ENCODE data around the gene DEGS2. TPM values are rescaled to one million over a fixed set of nuclear protein-coding genes. Genes with fewer than 3 reads are reported as not detected.

DEGS2 gene
- total RNA-seq, 1 experiment from 2014 or later: 1.6 TPM

DNA sequence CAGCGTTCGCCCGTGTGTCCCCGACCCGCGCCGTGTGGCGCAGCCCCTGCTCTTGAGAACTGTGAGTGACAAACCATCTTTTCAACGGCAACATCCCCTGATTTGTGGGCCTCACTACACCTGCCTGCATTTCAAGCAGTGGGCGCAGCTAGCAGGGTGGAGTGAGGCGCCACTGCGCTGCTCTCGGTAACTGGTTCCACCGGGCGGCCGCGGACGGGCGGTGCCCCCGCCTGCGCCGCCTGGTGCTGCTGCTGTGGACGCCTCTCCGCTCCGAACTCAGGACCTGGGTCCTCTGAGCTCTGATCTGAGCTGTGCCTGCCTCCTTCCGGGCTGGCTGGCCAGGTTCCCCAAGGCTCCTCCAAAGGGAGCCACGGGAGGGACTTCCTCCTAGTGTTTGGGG lies 5.9 kb upstream of the DEGS2 start:
- H3K27me3 ChIP-seq (ENCODE audit: low read length): no peaks in the 10 kb centered on the region
- no peaks in the 10 kb centered on the region for H3F3A ChIP-seq (ENCODE audit: low read length, unreplicated experiment)
- CTCF ChIA-PET: no interaction called here
- no peak overlapping the region for H3K4me2 ChIP-seq (ENCODE audit: low read length)
- H3K4me3 ChIP-seq (ENCODE audit: low read length): no peak overlapping the region
- no peak overlapping the region for H3K9ac ChIP-seq (ENCODE audit: low read length)
- no peaks in the 10 kb centered on the region for H3K4me1 ChIP-seq (ENCODE audit: insufficient read depth, low read length)
- POLR2A ChIA-PET (ENCODE audit: unreplicated experiment): no interaction called here
- no peaks in the 10 kb centered on the region for H3K79me2 ChIP-seq (ENCODE audit: low read length)
- ATAC-seq: no peak
- no peak for DNase-seq
- no peaks in the 10 kb centered on the region for H3K9me2 ChIP-seq (replicated peaks; ENCODE audit: low read length)
- intact Hi-C loops (cut with micrococcal nuclease): no loop called here
- BruUV-seq (replicated peaks): no TSS peak
- H2AFZ ChIP-seq (ENCODE audit: low read length): no peak overlapping the region
- TF ChIP-seq, protein P1, sequence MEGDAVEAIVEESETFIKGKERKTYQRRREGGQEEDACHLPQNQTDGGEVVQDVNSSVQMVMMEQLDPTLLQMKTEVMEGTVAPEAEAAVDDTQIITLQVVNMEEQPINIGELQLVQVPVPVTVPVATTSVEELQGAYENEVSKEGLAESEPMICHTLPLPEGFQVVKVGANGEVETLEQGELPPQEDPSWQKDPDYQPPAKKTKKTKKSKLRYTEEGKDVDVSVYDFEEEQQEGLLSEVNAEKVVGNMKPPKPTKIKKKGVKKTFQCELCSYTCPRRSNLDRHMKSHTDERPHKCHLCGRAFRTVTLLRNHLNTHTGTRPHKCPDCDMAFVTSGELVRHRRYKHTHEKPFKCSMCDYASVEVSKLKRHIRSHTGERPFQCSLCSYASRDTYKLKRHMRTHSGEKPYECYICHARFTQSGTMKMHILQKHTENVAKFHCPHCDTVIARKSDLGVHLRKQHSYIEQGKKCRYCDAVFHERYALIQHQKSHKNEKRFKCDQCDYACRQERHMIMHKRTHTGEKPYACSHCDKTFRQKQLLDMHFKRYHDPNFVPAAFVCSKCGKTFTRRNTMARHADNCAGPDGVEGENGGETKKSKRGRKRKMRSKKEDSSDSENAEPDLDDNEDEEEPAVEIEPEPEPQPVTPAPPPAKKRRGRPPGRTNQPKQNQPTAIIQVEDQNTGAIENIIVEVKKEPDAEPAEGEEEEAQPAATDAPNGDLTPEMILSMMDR (conservative IDR thresholded peaks at IDR 0.05; ENCODE audit: low read depth, low read length): no peak
- H4K20me1 ChIP-seq (ENCODE audit: low read length): no peaks in the 10 kb centered on the region
- H3K9me3 ChIP-seq (ENCODE audit: low read length): no peaks in the 10 kb centered on the region
- no peaks in the 10 kb centered on the region for H3K36me3 ChIP-seq (ENCODE audit: low read depth, low read length)
- no peak overlapping the region for H3K27ac ChIP-seq (ENCODE audit: low read length)

DNA sequence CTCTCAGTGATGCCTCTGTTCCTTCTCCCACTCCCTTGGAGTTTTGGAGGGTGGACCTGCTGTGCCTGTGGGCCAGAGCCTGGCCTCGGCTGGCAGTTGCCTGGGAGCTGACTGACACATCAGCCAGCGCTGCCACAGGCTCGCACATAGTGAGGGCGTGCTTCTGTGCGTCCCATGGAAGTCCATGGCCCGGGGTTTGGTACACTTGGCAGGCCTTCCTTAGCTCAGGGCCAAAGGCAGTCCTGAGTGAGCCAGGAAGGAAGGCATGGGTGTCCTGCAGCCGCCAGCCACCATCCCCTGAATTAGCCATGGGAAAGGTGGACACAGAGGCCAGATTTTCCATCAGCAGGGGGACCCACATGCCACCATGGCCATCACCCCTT lies 1.1 kb upstream of the DEGS2 start:
- CTCF ChIA-PET: interaction anchor here (0.7 kb wide), 1 partner anchor 38 kb away, joined by 3 read pairs; no protein-coding TSS in a partner anchor

DNA sequence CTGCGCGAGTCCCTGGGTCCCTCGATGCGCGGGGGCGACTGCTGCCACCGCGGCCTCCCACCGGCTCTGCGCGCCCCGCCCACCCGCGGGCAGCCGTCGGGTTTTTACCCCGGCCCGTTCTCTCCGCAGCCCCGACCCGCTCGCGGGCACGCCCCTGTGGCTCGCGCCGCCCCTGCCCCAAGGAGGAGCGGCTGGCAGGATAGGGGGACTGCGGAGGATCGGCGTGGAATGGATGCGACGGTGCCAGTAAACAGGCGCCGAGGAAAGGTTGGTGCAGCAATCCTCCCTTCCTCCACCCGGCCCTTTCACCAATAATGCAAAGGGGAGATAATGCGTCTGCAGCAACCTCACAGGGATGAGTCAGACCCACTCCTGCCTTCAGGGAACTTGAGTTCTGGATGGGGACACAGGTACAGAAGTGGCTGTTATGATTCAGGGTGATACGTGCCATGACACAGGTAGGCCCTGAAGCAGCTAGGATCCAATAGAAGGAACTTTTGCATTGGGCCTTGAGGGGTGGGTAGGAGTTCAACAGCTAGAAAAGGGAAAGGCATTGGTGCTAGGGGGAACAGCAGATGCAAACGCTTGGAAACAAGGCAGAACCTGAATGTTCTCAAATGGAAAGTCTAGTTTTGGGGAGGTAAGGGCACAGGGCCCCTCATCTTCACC lies 554 bp upstream of the DEGS2 start:
- no TSS peak for BruUV-seq (replicated peaks)
- intact Hi-C loops (cut with micrococcal nuclease): no loop called here
- POLR2A ChIA-PET (ENCODE audit: unreplicated experiment): no interaction called here
- peak overlapping the region; percentile 87 for H2AFZ ChIP-seq (ENCODE audit: low read length)
- H4K20me1 ChIP-seq (ENCODE audit: low read length): no peaks in the 10 kb centered on the region
- H3K4me1 ChIP-seq (ENCODE audit: insufficient read depth, low read length): peaks cover 12% of the 10 kb centered on the region; the same call in 1 of the 2 replicates
- H3K9me3 ChIP-seq (ENCODE audit: low read length): no peaks in the 10 kb centered on the region
- ATAC-seq (no peak; the same call in 1 of the 2 replicates), DNase-seq (peak; percentile 36)
- peak overlapping the region; percentile 95 for H3K4me2 ChIP-seq (ENCODE audit: low read length)
- CTCF ChIA-PET: no interaction called here
- H3K9me2 ChIP-seq (replicated peaks; ENCODE audit: low read length): no peaks in the 10 kb centered on the region
- no peaks in the 10 kb centered on the region for H3K79me2 ChIP-seq (ENCODE audit: low read length)
- H3F3A ChIP-seq (ENCODE audit: low read length, unreplicated experiment): no peaks in the 10 kb centered on the region
- no peak overlapping the region for H3K27ac ChIP-seq (ENCODE audit: low read length)
- H3K4me3 ChIP-seq (ENCODE audit: low read length): peak overlapping the region; percentile 71
- TF ChIP-seq, protein P1 (conservative IDR thresholded peaks at IDR 0.05; ENCODE audit: low read depth, low read length): no peak
- no peak for TF ChIP-seq EZH2 (IDR thresholded peaks at IDR 0.05; ENCODE audit: low read length, unreplicated experiment)
- no peak for TF ChIP-seq EZH2phosphoT487 (IDR thresholded peaks at IDR 0.05; ENCODE audit: borderline replicate concordance, low read length)
- H3K9ac ChIP-seq (ENCODE audit: low read length): no peak overlapping the region
- no peaks in the 10 kb centered on the region for H3K36me3 ChIP-seq (ENCODE audit: low read depth, low read length)
- H3K27me3 ChIP-seq (ENCODE audit: low read length): peaks cover 9% of the 10 kb centered on the region; the same call in 1 of the 2 replicates

More for the DNA sequence above, 1.1 kb upstream of the DEGS2 start:
- POLR2A ChIA-PET (ENCODE audit: unreplicated experiment): no interaction called here
- no peak overlapping the region for H3K9ac ChIP-seq (ENCODE audit: low read length)
- no peaks in the 10 kb centered on the region for H4K20me1 ChIP-seq (ENCODE audit: low read length)
- no peak overlapping the region for H3K4me2 ChIP-seq (ENCODE audit: low read length)
- H2AFZ ChIP-seq (ENCODE audit: low read length): no peak overlapping the region
- BruUV-seq (replicated peaks): no TSS peak
- H3K9me3 ChIP-seq (ENCODE audit: low read length): no peaks in the 10 kb centered on the region
- H3K79me2 ChIP-seq (ENCODE audit: low read length): no peaks in the 10 kb centered on the region
- H3K9me2 ChIP-seq (replicated peaks; ENCODE audit: low read length): no peaks in the 10 kb centered on the region
- TF ChIP-seq EZH2 (IDR thresholded peaks at IDR 0.05; ENCODE audit: low read length, unreplicated experiment) (no peak), EZH2phosphoT487 (IDR thresholded peaks at IDR 0.05; ENCODE audit: borderline replicate concordance, low read length) (no peak)
- TF ChIP-seq, protein P1 (conservative IDR thresholded peaks at IDR 0.05; ENCODE audit: low read depth, low read length): no peak
- H3K4me3 ChIP-seq (ENCODE audit: low read length): no peak overlapping the region
- H3K27ac ChIP-seq (ENCODE audit: low read length): no peak overlapping the region
- no peaks in the 10 kb centered on the region for H3F3A ChIP-seq (ENCODE audit: low read length, unreplicated experiment)
- intact Hi-C loops (cut with micrococcal nuclease): no loop called here
- H3K36me3 ChIP-seq (ENCODE audit: low read depth, low read length): no peaks in the 10 kb centered on the region
- ATAC-seq (no peak), DNase-seq (no peak)
- peaks cover 12% of the 10 kb centered on the region; the same call in 1 of the 2 replicates for H3K4me1 ChIP-seq (ENCODE audit: insufficient read depth, low read length)
- peaks cover 9% of the 10 kb centered on the region; the same call in 1 of the 2 replicates for H3K27me3 ChIP-seq (ENCODE audit: low read length)

Data from PC-3 (cell line).